Gastrocnemius medialis (tissue), 4 donors: ENCODE data around the gene VWA8. TPM values are rescaled to one million over a fixed set of nuclear protein-coding genes. Genes with fewer than 3 reads are reported as not detected.
A peak's percentile ranks its signal among the peaks of the same experiment; 100 is the strongest.

Experiments used
- ATAC-seq, 2 donors: fragments of 150-250 bp; one replicate each; pipeline ENCODE4 v1.9.1; 2016
- DNase-seq, 2 donors: peaks; one replicate each; pipeline ENCODE4 v3.0.0-alpha.2; 2019
- H3K27ac ChIP-seq, 4 donors: fragments of 200-600 bp; sonication (generic); 1 replicate in 1 of 4; 2 replicates in 3 of 4; pipeline ENCODE4 v1.5.1; 2016 to 2018; ENCODE audit warnings: mild to moderate bottlenecking in 2 of 4, moderate library complexity in 1 of 4
- H3K27me3 ChIP-seq, 3 donors: fragments of 200-600 bp; sonication (generic) in 2 of 3; 1 replicate in 1 of 3; 2 replicates in 2 of 3; pipeline versions ENCODE4 v1.5.1 to v1.6.0; 2016 to 2019; ENCODE audit warnings: mild to moderate bottlenecking in 1 of 3, moderate library complexity in 1 of 3
- H3K36me3 ChIP-seq, 2 donors: fragments of 200-600 bp; sonication (generic) in 1 of 2; one replicate each; pipeline ENCODE4 v1.5.1; 2017 to 2018
- H3K4me1 ChIP-seq, 2 donors: fragments of 200-600 bp; sonication (generic) in 1 of 2; one replicate each; pipeline ENCODE4 v1.5.1; 2016 to 2017; ENCODE audit warnings: mild to moderate bottlenecking in 2 of 2
- H3K4me3 ChIP-seq, 4 donors: fragments of 200-600 bp; sonication (generic) in 3 of 4; 1 replicate in 1 of 4; 2 replicates in 3 of 4; pipeline ENCODE4 v1.5.1; 2016 to 2019; ENCODE audit warnings: mild to moderate bottlenecking in 2 of 4
- H3K9me3 ChIP-seq, 3 donors: fragments of 200-600 bp; sonication (generic) in 2 of 3; 1 replicate in 1 of 3; 2 replicates in 2 of 3; pipeline ENCODE4 v1.5.1; 2016 to 2019
- CTCF ChIP-seq, 5 experiments: fragments of 450-650 bp in 3 of 5; fragments of 200-600 bp in 2 of 5; sonication (generic) in 2 of 5; IDR thresholded peaks in 4 of 5; conservative IDR thresholded peaks in 1 of 5; 1 replicate in 4 of 5; 2 replicates in 1 of 5; pipeline ENCODE4 v1.5.1; 2016 to 2019; ENCODE audit warnings: antibody characterized with exemption in 5 of 5, mild to moderate bottlenecking in 3 of 5, moderate library complexity in 3 of 5
- POLR2A ChIP-seq, 2 donors: fragments of 450-650 bp; IDR thresholded peaks; one replicate each; pipeline ENCODE4 v1.6.1; 2017; ENCODE audit warnings: antibody characterized with exemption in 2 of 2, mild to moderate bottlenecking in 2 of 2, moderate library complexity in 2 of 2
- in situ Hi-C, 4 donors: fragments of 200-750 bp; cut with MboI; loops; one replicate each; pipeline versions ENCODE4 v1.15.0 to v1.8.0; 2017; ENCODE audit warnings: low sequenced_read_pairs in 4 of 4
- intact Hi-C: fragments of 100-400 bp; cut with DNase I; formaldehyde crosslinking; loops from one replicate; pipeline ENCODE4 v1.15.1; 2023; ENCODE audit warnings: low total_unique reads
- total RNA-seq, 4 donors: library from RNA; depleted of rRNA; stranded (reverse); fragments of >200 nt; gene quantifications; one replicate each; pipeline versions ENCODE4 v1.1.0 to v1.2.3, GENCODE V29; 2016

Gene VWA8
- total RNA-seq, 4 donors from 2014 or later, result 24.7 to 37.9 (median 29.7) TPM

- ATAC-seq (no peak), DNase-seq (no peak)
- Histone ChIP-seq H3K27me3 (no peaks in the 10 kb centered on the region), H3K27ac (peak overlapping the region in 1 of 4 donors; percentile 0), H3K36me3 (no peaks in the 10 kb centered on the region), H3K9me3 (no peaks in the 10 kb centered on the region), H3K4me3 (no peak overlapping the region), H3K4me1 (peaks cover 49 to 50% of the 10 kb centered on the region in 2 donors)
- intact Hi-C loops, result no loop called here
- TF ChIP-seq CTCF (IDR thresholded peaks at IDR 0.05 in 4 of 5, conservative IDR thresholded peaks at IDR 0.05 in 1 of 5) (no peak), POLR2A (IDR thresholded peaks at IDR 0.05) (no peak)
- in situ Hi-C loops, result no loop called here
Measured at GRCh38 chr13:41702540-41702939, 258.4 kb downstream of the VWA8 start.

- TF ChIP-seq POLR2A (IDR thresholded peaks at IDR 0.05), result no peak
- no peak for TF ChIP-seq CTCF (IDR thresholded peaks at IDR 0.05 in 4 of 5, conservative IDR thresholded peaks at IDR 0.05 in 1 of 5)
- in situ Hi-C loops (no loop called here), intact Hi-C loops (no loop called here)
- no peak for DNase-seq
- H3K4me1 ChIP-seq, result peaks cover 40 to 42% of the 10 kb centered on the region in 2 donors
- peak overlapping the region in 1 of 4 donors; percentile 8 for H3K27ac ChIP-seq
- H3K9me3 ChIP-seq, result no peaks in the 10 kb centered on the region
- no peaks in the 10 kb centered on the region for H3K36me3 ChIP-seq
- no peak overlapping the region for H3K4me3 ChIP-seq
- H3K27me3 ChIP-seq, result no peaks in the 10 kb centered on the region
- ATAC-seq, result no peak
Measured at GRCh38 chr13:41701676-41702075, 259.2 kb downstream of the VWA8 start.

GRCh38 chr13:41700790-41701310 lies 260.1 kb downstream of the VWA8 start:
- H3K27me3 ChIP-seq, result no peaks in the 10 kb centered on the region
- in situ Hi-C loops (no loop called here), intact Hi-C loops (no loop called here)
- H3K27ac ChIP-seq, result peak overlapping the region in 2 of 4 donors; percentile 8 to 31
- DNase-seq, result no peak
- H3K4me1 ChIP-seq, result peaks cover 32 to 37% of the 10 kb centered on the region in 2 donors
- TF ChIP-seq CTCF (IDR thresholded peaks at IDR 0.05 in 4 of 5, conservative IDR thresholded peaks at IDR 0.05 in 1 of 5), result no peak
- no peak for TF ChIP-seq POLR2A (IDR thresholded peaks at IDR 0.05)
- no peaks in the 10 kb centered on the region for H3K36me3 ChIP-seq
- peak in 1 of 2 donors; percentile 43 for ATAC-seq
- H3K9me3 ChIP-seq, result no peaks in the 10 kb centered on the region
- no peak overlapping the region for H3K4me3 ChIP-seq

- TF ChIP-seq POLR2A (IDR thresholded peaks at IDR 0.05) (no peak), CTCF (IDR thresholded peaks at IDR 0.05 in 4 of 5, conservative IDR thresholded peaks at IDR 0.05 in 1 of 5) (no peak)
- Histone ChIP-seq H3K4me1 (peaks cover 29 to 42% of the 10 kb centered on the region in 2 donors), H3K4me3 (no peak overlapping the region), H3K36me3 (no peaks in the 10 kb centered on the region), H3K27ac (peak overlapping the region in 1 of 4 donors; percentile 31), H3K27me3 (no peaks in the 10 kb centered on the region), H3K9me3 (no peaks in the 10 kb centered on the region)
- intact Hi-C loops (no loop called here), in situ Hi-C loops (no loop called here)
- DNase-seq, result no peak
- ATAC-seq, result no peak
Measured at GRCh38 chr13:41699759-41700158, 261.1 kb downstream of the VWA8 start.

- TF ChIP-seq POLR2A (IDR thresholded peaks at IDR 0.05), result no peak
- TF ChIP-seq CTCF (IDR thresholded peaks at IDR 0.05 in 4 of 5, conservative IDR thresholded peaks at IDR 0.05 in 1 of 5), result no peak
- H3K27ac ChIP-seq, result peak overlapping the region in 1 of 4 donors; percentile 19
- ATAC-seq (no peak), DNase-seq (no peak)
- no peaks in the 10 kb centered on the region for H3K27me3 ChIP-seq
- H3K9me3 ChIP-seq, result no peaks in the 10 kb centered on the region
- in situ Hi-C loops, result no loop called here
- no peaks in the 10 kb centered on the region for H3K36me3 ChIP-seq
- H3K4me3 ChIP-seq, result no peak overlapping the region
- peaks cover 37 to 55% of the 10 kb centered on the region in 2 donors for H3K4me1 ChIP-seq
- intact Hi-C loops, result no loop called here
Measured at GRCh38 chr13:41697578-41697977, 263.3 kb downstream of the VWA8 start.
